Body of pancreas (tissue), 4 donors: ENCODE results near the gene MMP14. TPM values are rescaled to one million over a fixed set of nuclear protein-coding genes. Genes with fewer than 3 reads are reported as not detected.
"Not testable (repeated sequence)": the region's sequence is repeated elsewhere in the genome, so short reads cannot be mapped to it uniquely, and the experiment has no call there.

ENCODE experiments used
- ATAC-seq: fragments of 150-250 bp; one replicate; pipeline ENCODE4 v1.9.1; 2016
- DNase-seq, 4 donors: peaks; one replicate each; pipeline ENCODE4 v3.0.0-alpha.2; 2019
- H3K27ac ChIP-seq, 4 donors: fragments of 200-600 bp; sonication (generic); 1 replicate in 3 of 4; 2 replicates in 1 of 4; pipeline versions ENCODE4 v1.5.1 to v1.6.1; 2016 to 2019; ENCODE audit warnings: mild to moderate bottlenecking in 1 of 4, mixed read lengths in 1 of 4, moderate library complexity in 1 of 4
- H3K27me3 ChIP-seq, 2 donors: fragments of 200-600 bp; sonication (generic); one replicate each; pipeline ENCODE4 v1.6.0; 2016; ENCODE audit warnings: mild to moderate bottlenecking in 1 of 2
- H3K36me3 ChIP-seq, 2 donors: fragments of 200-600 bp; sonication (generic); replicated peaks in 1 of 2; 2 replicates each; pipeline ENCODE4 v1.5.1; 2016; ENCODE audit warnings: low read depth in 2 of 2; ENCODE audit not compliant: insufficient read depth in 1 of 2
- H3K4me1 ChIP-seq: fragments of 200-600 bp; sonication (generic); one replicate; pipeline ENCODE4 v1.6.0; 2016
- H3K4me3 ChIP-seq, 2 donors: fragments of 200-600 bp; sonication (generic); 1 replicate in 1 of 2; 2 replicates in 1 of 2; pipeline ENCODE4 v1.5.1; 2016 to 2019
- H3K9me3 ChIP-seq, 3 donors: fragments of 200-600 bp; sonication (generic); 1 replicate in 2 of 3; 2 replicates in 1 of 3; pipeline ENCODE4 v1.5.1; 2016
- CTCF ChIP-seq, 7 experiments: fragments of 450-650 bp in 4 of 7; fragments of 200-600 bp in 3 of 7; sonication (generic) in 3 of 7; IDR thresholded peaks; one replicate each; pipeline ENCODE4 v1.5.1; 2016 to 2019; ENCODE audit warnings: antibody characterized with exemption in 7 of 7
- POLR2A ChIP-seq, 3 donors: fragments of 450-650 bp; IDR thresholded peaks; one replicate each; pipeline ENCODE4 v1.6.1; 2016; ENCODE audit warnings: antibody characterized with exemption in 3 of 3, mild to moderate bottlenecking in 2 of 3
- WGBS, 2 donors: methylation state at CpG; one replicate each; pipeline ENCODE4 v1.1.5; 2017; 5-methylcytosine and 5-hydroxymethylcytosine counted together
- intact Hi-C: fragments of 100-400 bp; cut with DNase I; formaldehyde crosslinking; loops from one replicate; pipeline ENCODE4 v1.15.1; 2023
- total RNA-seq, 2 donors: library from RNA; depleted of rRNA; stranded (reverse); fragments of >200 nt; gene quantifications; one replicate each; pipeline ENCODE4 v1.1.0, GENCODE V29; 2016

MMP14 gene
- 10 to 100 TPM; 55.3 to 65.3 TPM for total RNA-seq

GRCh38 chr14:22836301-22837113 lies at the start of gene MMP14:
Gene MMP14 (plus strand): TSS chr14:22836585. CDS start chr14:22836818, 233 bp downstream.
- DNase-seq (peak; percentile 71 to 81 (median 72)), ATAC-seq (peak; percentile 79)
- no peaks in the 10 kb centered on the region for H3K27me3 ChIP-seq
- peak within 1 kb of the TSS; percentile 47 to 67 for H3K4me3 ChIP-seq
- H3K9me3 ChIP-seq = no peaks in the 10 kb centered on the region
- H3K36me3 ChIP-seq = peaks cover 0 to 7% of the 10 kb centered on the region in 2 donors
- H3K27ac ChIP-seq = peak within 1 kb of the TSS; percentile 78 to 88 (median 86)
- H3K4me1 ChIP-seq = peaks cover 28% of the 10 kb centered on the region
- WGBS, 2 donors = 1 to 5% methylated on average over 15 to 46 of the region's 46 CpGs
- peak; percentile 13 to 79 (median 54) for TF ChIP-seq POLR2A (IDR thresholded peaks at IDR 0.05)
- peak in 3 of 7 experiments; percentile 29 to 43 (median 35) for TF ChIP-seq CTCF (IDR thresholded peaks at IDR 0.05)
- intact Hi-C loops = no loop called here

- no peak overlapping the region for H3K4me3 ChIP-seq
- H3K36me3 ChIP-seq = no peaks in the 10 kb centered on the region
- ATAC-seq = no peak
- no peak for DNase-seq
- TF ChIP-seq CTCF (IDR thresholded peaks at IDR 0.05) (no peak), POLR2A (IDR thresholded peaks at IDR 0.05) (no peak)
- no peaks in the 10 kb centered on the region for H3K27me3 ChIP-seq
- peaks cover 1% of the 10 kb centered on the region for H3K4me1 ChIP-seq
- WGBS, 2 donors = 84 to 98% methylated on average over 4 of the region's 4 CpGs
- no peaks in the 10 kb centered on the region for H3K9me3 ChIP-seq
- H3K27ac ChIP-seq = no peak overlapping the region
- intact Hi-C loops = no loop called here
Observed at GRCh38 chr14:22786685-22787084, 49.7 kb upstream of the MMP14 start.

- H3K36me3 ChIP-seq = no peaks in the 10 kb centered on the region
- H3K27me3 ChIP-seq = no peaks in the 10 kb centered on the region
- no peak overlapping the region for H3K27ac ChIP-seq
- no peak for DNase-seq
- 55 to 61% methylated on average over 3 of the region's 3 CpGs for WGBS, 2 donors
- no peak overlapping the region for H3K4me3 ChIP-seq
- H3K4me1 ChIP-seq = no peaks in the 10 kb centered on the region
- TF ChIP-seq POLR2A (IDR thresholded peaks at IDR 0.05) (no peak), CTCF (IDR thresholded peaks at IDR 0.05) (no peak)
- intact Hi-C loops = no loop called here
- no peak for ATAC-seq
- H3K9me3 ChIP-seq = no peaks in the 10 kb centered on the region
Observed at GRCh38 chr14:22791301-22791700, 45.1 kb upstream of the MMP14 start.

- intact Hi-C loops = no loop called here
- 78 to 86% methylated on average over 2 of the region's 2 CpGs for WGBS, 2 donors
- no peak overlapping the region for H3K27ac ChIP-seq
- no peak overlapping the region for H3K4me3 ChIP-seq
- TF ChIP-seq CTCF (IDR thresholded peaks at IDR 0.05) (no peak), POLR2A (IDR thresholded peaks at IDR 0.05) (no peak)
- H3K9me3 ChIP-seq = no peaks in the 10 kb centered on the region
- DNase-seq = no peak
- ATAC-seq = no peak
- H3K27me3 ChIP-seq = no peaks in the 10 kb centered on the region
- H3K36me3 ChIP-seq = no peaks in the 10 kb centered on the region
- no peaks in the 10 kb centered on the region for H3K4me1 ChIP-seq
Observed at GRCh38 chr14:22792158-22792557, 44.2 kb upstream of the MMP14 start.

- H3K4me3 ChIP-seq, intact Hi-C loops, H3K27me3 ChIP-seq, H3K36me3 ChIP-seq, H3K9me3 ChIP-seq, H3K4me1 ChIP-seq, DNase-seq, ATAC-seq, H3K27ac ChIP-seq: not testable (repeated sequence)
- 55 to 82% methylated on average over 4 to 5 of the region's 5 CpGs for WGBS, 2 donors
Observed at GRCh38 chr14:22793550-22793949, 42.8 kb upstream of the MMP14 start.
